ENCODE measurements around the gene C5orf34.
"Not testable (repeated sequence)": the region's sequence is repeated elsewhere in the genome, so short reads cannot be mapped to it uniquely, and the experiment has no call there.

C5orf34 gene

DNA sequence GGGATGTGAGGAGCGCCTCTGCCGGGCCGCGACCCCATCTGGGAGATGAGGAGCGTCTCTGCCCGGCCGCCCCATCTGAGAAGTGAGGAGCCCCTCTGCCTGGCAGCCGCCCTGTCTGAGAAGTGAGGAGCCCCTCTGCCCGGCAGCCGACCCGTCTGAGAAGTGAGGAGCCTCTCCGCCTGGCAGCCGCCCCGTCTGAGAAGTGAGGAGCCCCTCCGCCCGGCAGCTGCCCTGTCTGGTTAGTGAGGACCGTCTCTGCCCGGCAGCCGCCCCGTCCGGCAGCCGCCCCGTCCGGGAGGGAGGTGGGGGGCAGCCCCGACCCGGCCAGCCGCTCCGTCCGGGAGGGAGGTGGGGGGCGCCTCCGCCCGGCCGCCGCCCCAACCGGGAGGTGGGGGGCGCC lies 3.9 kb downstream of the C5orf34 start:
- not testable (repeated sequence) for DNase-seq

DNA sequence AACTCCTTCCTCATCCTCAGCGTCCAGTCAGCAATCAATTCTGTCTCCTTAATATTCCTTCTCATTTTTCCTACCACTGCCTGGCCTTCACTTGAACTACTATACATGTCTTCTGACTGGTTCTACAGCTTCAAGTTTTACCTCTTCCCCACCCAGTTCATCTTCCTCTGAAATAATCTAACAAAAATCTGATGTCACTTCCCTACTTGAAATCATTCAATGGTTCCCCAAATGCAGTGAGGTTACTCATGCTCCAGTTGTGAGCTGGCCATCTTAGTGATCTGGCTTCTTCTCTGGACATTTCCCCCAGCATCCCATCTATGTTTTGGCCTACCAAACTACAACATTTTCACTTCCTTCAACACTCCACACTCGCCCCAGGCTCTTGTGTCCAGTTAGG lies 16.4 kb downstream of the C5orf34 start:
- no peak for DNase-seq

DNA sequence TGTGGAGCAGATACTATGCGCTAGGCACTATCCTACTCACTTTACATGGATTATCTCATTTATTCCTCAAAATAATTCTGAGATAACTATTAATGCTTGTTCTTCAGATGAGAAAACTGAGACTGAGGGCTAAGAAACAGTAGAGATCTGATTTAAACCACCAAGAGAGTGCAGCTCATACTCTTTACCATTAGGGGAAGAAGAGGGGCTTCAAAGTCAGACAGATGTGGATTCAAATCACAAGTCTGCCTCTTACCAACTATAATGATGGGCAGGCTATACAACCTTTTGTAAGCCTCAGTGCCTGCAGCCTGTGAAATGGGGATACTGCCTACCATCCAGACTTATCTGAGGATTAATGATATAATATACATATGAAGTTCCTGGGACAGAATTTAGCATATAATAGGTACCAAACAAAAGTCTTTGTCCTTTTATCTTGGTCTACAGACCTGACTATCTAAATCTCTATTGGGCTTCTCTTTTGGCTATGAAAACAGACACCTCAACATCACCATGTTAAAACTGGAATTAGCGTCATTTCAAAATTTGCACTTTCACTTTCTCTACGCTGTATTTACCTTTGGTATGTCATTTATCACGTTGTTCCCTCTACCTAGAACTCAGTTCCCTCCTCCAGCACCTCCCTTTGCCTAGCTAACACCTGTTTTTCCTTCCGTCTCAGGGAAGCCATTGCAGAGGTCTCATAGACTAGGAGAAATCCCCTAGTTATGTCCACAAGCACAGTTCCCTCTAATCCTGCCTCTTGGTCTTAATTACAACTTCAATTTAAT lies 17.4 kb downstream of the C5orf34 start:
- DNase-seq, result no peak

- DNase-seq, result no peak
Observed at GRCh38 chr5:43491326-43491725, 23.6 kb downstream of the C5orf34 start.

GRCh38 chr5:43486353-43486752 lies 28.6 kb downstream of the C5orf34 start:
- DNase-seq, result no peak

DNA sequence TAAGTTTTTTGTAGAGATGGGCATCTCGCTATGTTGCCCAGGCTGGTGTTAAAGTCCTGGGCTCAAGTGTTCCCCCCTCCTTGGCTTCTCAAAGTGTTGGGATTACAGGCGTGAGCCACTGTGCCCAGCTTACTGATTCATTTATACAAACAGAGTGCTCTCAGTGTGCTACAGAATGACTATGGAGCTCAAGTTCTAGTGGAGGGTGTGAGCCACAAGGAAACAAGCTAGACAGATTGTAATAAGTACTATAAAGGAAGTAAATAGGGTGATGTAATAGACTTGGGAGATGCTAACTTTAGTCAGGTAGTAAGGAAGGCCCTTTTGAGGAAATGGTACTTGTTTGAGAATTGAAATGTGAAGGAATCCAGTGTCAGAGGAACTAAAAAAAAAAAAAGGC lies 29.5 kb downstream of the C5orf34 start:
- DNase-seq, result no peak

GRCh38 chr5:43484106-43484849 lies 30.7 kb downstream of the C5orf34 start:
- peak; percentile 87 for DNase-seq

GRCh38 chr5:43483298-43484105 lies 31.4 kb downstream of the C5orf34 start, which contains the start of gene TMEM267:
TMEM267 (minus strand) TSS chr5:43483865; CDS start chr5:43453969, 29,896 bp downstream.
- peak; percentile 86 for DNase-seq

DNA sequence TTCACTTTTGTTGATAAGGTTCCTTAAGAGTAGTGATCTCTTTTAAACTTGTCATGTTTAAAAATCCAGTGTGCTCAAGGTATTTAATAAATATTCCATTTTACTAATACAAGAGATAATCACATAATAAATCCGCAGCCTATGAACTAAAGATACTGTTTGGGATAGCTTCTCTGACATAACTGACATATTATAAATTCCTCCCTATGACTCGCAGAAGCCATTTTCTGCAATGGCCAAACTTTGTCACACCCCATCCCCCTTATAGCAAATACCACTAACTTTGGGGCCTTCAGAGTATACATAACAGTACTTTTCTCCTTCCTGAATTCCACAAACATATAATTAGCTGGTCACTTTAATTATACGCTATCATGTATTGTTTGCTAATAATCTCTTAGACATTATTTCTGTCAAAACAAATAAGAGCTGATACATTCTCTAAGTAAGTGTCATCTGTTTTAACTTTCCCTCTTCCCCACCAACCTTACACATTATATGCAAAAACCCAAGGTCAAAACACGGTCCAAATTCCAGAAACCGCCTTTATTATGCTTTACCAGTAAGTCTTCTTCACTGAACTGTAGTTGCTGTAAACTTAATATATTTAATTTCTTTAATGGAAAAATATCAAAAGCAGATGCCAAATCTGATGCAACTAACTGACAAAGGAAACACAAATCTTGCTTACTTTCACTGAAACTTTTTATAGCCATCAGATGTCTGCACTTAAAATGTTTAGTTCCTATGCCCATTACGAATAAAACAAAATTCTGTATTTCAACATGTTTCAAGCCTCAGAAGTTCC lies 32.3 kb downstream of the C5orf34 start:
- DNase-seq, result no peak

GRCh38 chr5:43469671-43470391 lies 45.1 kb downstream of the C5orf34 start:
- no peak for DNase-seq

- DNase-seq, result no peak
Observed at GRCh38 chr5:43467100-43467499, 47.8 kb downstream of the C5orf34 start.

DNA sequence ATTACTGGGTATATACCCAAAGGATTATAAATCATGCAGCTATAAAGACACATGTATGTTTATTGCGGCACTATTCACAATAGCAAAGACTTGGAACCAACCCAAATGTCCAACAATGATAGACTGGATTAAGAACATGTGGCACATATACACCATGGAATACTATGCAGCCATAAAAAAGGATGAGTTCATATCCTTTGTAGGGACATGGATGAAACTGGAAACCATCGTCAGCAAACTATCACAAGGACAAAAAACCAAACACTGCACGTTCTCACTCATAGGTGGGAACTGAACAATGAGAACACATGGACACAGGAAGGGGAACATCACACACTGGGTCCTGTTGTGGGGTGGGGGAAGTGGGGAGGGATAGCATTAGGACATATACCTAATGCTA lies 49.5 kb downstream of the C5orf34 start:
- not testable (repeated sequence) for DNase-seq

- no peak for DNase-seq
Observed at GRCh38 chr5:43461066-43461465, 53.9 kb downstream of the C5orf34 start.

DNA sequence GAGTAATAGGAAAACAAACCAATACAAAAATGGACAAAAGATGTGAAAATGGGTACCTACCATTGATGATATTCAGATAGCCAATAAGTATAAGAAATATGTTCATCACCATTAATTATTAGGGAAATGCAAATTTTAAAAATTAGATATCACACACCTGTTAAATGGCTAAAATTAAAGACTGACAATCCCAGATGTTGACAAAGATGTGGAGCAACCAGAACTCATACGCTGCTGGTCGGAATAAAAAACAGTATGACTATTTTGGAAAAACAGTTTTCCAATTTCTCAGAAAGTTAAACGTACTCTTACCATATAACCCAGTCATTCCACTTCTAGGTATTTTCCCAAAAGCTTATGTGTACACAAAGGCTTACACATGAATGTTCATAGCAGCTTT lies 58.4 kb downstream of the C5orf34 start:
- DNase-seq, result no peak

GRCh38 chr5:43441575-43441974 lies 73.4 kb downstream of the C5orf34 start:
- DNase-seq, result not testable (repeated sequence)

- no peak for DNase-seq
Observed at GRCh38 chr5:43437062-43437660, 77.8 kb downstream of the C5orf34 start.
